A549 (cell line): ENCODE measurements around the gene PLPP2. TPM values are rescaled to one million over a fixed set of nuclear protein-coding genes. Genes with fewer than 3 reads are reported as not detected.

Experiments
- ATAC-seq, 2 experiments: fragments of 200-7000 bp in 1 of 2; fragments of >200 bp in 1 of 2; cut with Nextera tagmentation in 1 of 2; cut with Tn5 transposase in 1 of 2; 3 replicates each; pipeline versions ENCODE4 v1.8.0 to v1.9.1; 2018 to 2020; ENCODE audit warnings: mild to moderate bottlenecking in 1 of 2, moderate library complexity in 1 of 2
- CTCF ChIA-PET: fragments of 300-600 bp; sonication (Branson Sonifier 250); formaldehyde crosslinking; extraction: SDS; loops from one replicate; lab custom pipeline; 2021; ENCODE audit warnings: antibody characterized with exemption, inconsistent platforms; lab: Yijun Ruan, JAX
- POLR2A ChIA-PET: fragments of 350-600 bp; formaldehyde crosslinking; extraction: SDS; loops from one replicate; lab custom pipeline; 2021; ENCODE audit warnings: antibody characterized with exemption, inconsistent platforms; lab: Yijun Ruan, JAX
- DNase-seq, 2 experiments: peaks; one replicate each; pipeline versions ENCODE4 v3.0.0 to v3.0.0-alpha.2; 2011 to 2016; ENCODE audit warnings: low read depth in 1 of 2, low spot score in 1 of 2
- FAIRE-seq: peaks from 2 replicates; lab custom pipeline; 2011; peaks lifted over from hg19 to GRCh38; lab: Jason Lieb, UNC
- H3K27ac ChIP-seq, 2 experiments: fragments of >200 bp; sonication (Bioruptor Twin); formaldehyde crosslinking; 3 replicates each; pipeline ENCODE4 v1.5.1; 2016 to 2017
- H3K4me1 ChIP-seq: fragments of >200 bp; sonication (Bioruptor Twin); formaldehyde crosslinking; 3 replicates; pipeline ENCODE4 v1.6.1; 2016
- H3K4me2 ChIP-seq: fragments of >200 bp; sonication (Bioruptor Twin); formaldehyde crosslinking; 3 replicates; pipeline ENCODE4 v1.6.1; 2016
- H3K4me3 ChIP-seq: fragments of >200 bp; sonication (Bioruptor Twin); formaldehyde crosslinking; 3 replicates; pipeline ENCODE4 v1.5.1; 2016
- H3K9me3 ChIP-seq: fragments of >200 bp; sonication (Bioruptor Twin); formaldehyde crosslinking; 3 replicates; pipeline ENCODE4 v1.6.1; 2016
- CBX8 ChIP-seq: fragments of 200-600 bp; sonication (generic); IDR thresholded peaks from 2 replicates; pipeline ENCODE4 v1.6.1; 2016
- CEBPB ChIP-seq, 2 experiments: fragments of >200 bp in 1 of 2; sonication (Bioruptor Twin) in 1 of 2; formaldehyde crosslinking in 1 of 2; IDR thresholded peaks; 2 replicates each; pipeline ENCODE4 v1.6.1; 2012 to 2016
- CHD2 ChIP-seq: fragments of 150-350 bp; IDR thresholded peaks from 2 replicates; pipeline ENCODE4 v1.6.1; 2014; ENCODE audit warnings: low read length; ENCODE audit not compliant: partially characterized antibody
- CHD4 ChIP-seq: fragments of 200-600 bp; sonication (generic); IDR thresholded peaks from 2 replicates; pipeline ENCODE4 v1.6.1; 2016; ENCODE audit warnings: antibody characterized with exemption, mild to moderate bottlenecking, borderline replicate concordance
- EP300 ChIP-seq, 2 experiments: fragments of >200 bp; sonication (Bioruptor Twin); formaldehyde crosslinking; IDR thresholded peaks; 2 replicates in 1 of 2; 3 replicates in 1 of 2; pipeline ENCODE4 v1.6.1; 2016 to 2017
- FOSL2 ChIP-seq, 2 experiments: fragments of 450-650 bp in 1 of 2; fragments of >200 bp in 1 of 2; sonication (Bioruptor Twin) in 1 of 2; formaldehyde crosslinking; IDR thresholded peaks; 2 replicates each; pipeline versions ENCODE4 v1.5.0 to v1.6.1; 2016 to 2020; ENCODE audit warnings: mild to moderate bottlenecking in 1 of 2, moderate library complexity in 1 of 2
- FOXS1 ChIP-seq: fragments of 250-450 bp; sonication (Bioruptor Pico); IDR thresholded peaks from 2 replicates; pipeline ENCODE4 v1.5.0; 2020; ENCODE audit warnings: mild to moderate bottlenecking, moderate library complexity
- HOXA7 ChIP-seq: fragments of 250-450 bp; sonication (Bioruptor Pico); IDR thresholded peaks from 2 replicates; pipeline ENCODE4 v1.5.0; 2020; ENCODE audit warnings: mild to moderate bottlenecking, moderate library complexity
- JUN ChIP-seq, 2 experiments: fragments of >200 bp; sonication (Bioruptor Twin); formaldehyde crosslinking; IDR thresholded peaks; 2 replicates in 1 of 2; 3 replicates in 1 of 2; pipeline ENCODE4 v1.6.1; 2016 to 2017
- JUNB ChIP-seq: fragments of >200 bp; sonication (Bioruptor Twin); formaldehyde crosslinking; IDR thresholded peaks from 2 replicates; pipeline ENCODE4 v1.6.1; 2016
- MAZ ChIP-seq: fragments of 150-350 bp; IDR thresholded peaks from 2 replicates; pipeline ENCODE4 v1.6.1; 2014; ENCODE audit warnings: antibody characterized with exemption, low read depth, low read length, borderline replicate concordance
- NFE2L2 ChIP-seq: fragments of 150-350 bp; conservative IDR thresholded peaks from 2 replicates; pipeline ENCODE4 v1.6.1; 2014; ENCODE audit warnings: low read length
- RAD21 ChIP-seq, 2 experiments: fragments of >200 bp in 1 of 2; sonication (Bioruptor Twin) in 1 of 2; formaldehyde crosslinking in 1 of 2; IDR thresholded peaks in 1 of 2; conservative IDR thresholded peaks in 1 of 2; 2 replicates in 1 of 2; 3 replicates in 1 of 2; pipeline ENCODE4 v1.6.1; 2012 to 2018; ENCODE audit warnings: inconsistent platforms in 1 of 2
- RARB ChIP-seq: fragments of 250-450 bp; sonication (Bioruptor Pico); IDR thresholded peaks from 2 replicates; pipeline ENCODE4 v1.8.0; 2021; ENCODE audit warnings: mild to moderate bottlenecking, moderate library complexity
- RCOR1 ChIP-seq: fragments of 150-350 bp; IDR thresholded peaks from 2 replicates; pipeline ENCODE4 v1.6.1; 2014; ENCODE audit warnings: antibody characterized with exemption, low read length, low read depth
- SMC3 ChIP-seq: fragments of >200 bp; sonication (Bioruptor Twin); formaldehyde crosslinking; IDR thresholded peaks from 3 replicates; pipeline ENCODE4 v1.6.1; 2018; ENCODE audit warnings: inconsistent platforms
- TFCP2L1 ChIP-seq: fragments of 250-450 bp; sonication (Bioruptor Pico); IDR thresholded peaks from 2 replicates; pipeline ENCODE4 v1.5.0; 2021; ENCODE audit warnings: mild to moderate bottlenecking
- TP53 ChIP-seq: fragments of 250-450 bp; sonication (Bioruptor Pico); IDR thresholded peaks from 2 replicates; pipeline ENCODE4 v1.5.0; 2021; ENCODE audit warnings: mild to moderate bottlenecking, moderate library complexity
- ZC3H11A ChIP-seq: fragments of 450-650 bp; IDR thresholded peaks from 2 replicates; pipeline ENCODE4 v1.6.1; 2014; ENCODE audit warnings: antibody characterized with exemption, mild to moderate bottlenecking
- ZFP36 ChIP-seq: fragments of 450-650 bp; IDR thresholded peaks from 2 replicates; pipeline ENCODE4 v1.6.1; 2014; ENCODE audit warnings: borderline replicate concordance; ENCODE audit not compliant: partially characterized antibody
- ZNF302 ChIP-seq: fragments of 250-450 bp; sonication (Bioruptor Pico); IDR thresholded peaks from 2 replicates; pipeline ENCODE4 v1.9.0; 2021; ENCODE audit warnings: inconsistent platforms, mild to moderate bottlenecking, moderate library complexity
- WGBS: methylation state at CpG from one replicate; pipeline ENCODE4 v1.1.6; 2017; ENCODE audit errors: missing lambda C conversion rate; 5-methylcytosine and 5-hydroxymethylcytosine counted together
- polyA plus RNA-seq, 4 experiments: library from polyadenylated mRNA; depleted of rRNA in 3 of 4; stranded (reverse); fragments of >200 nt; fragmentation: RNase III in 1 of 4; extraction: RNeasy Plus Mini Kit Qiagen cat#74134 plus additional on column Dnase treatment in 1 of 4; gene quantifications; 2 replicates in 3 of 4; 3 replicates in 1 of 4; pipeline ENCODE4 v1.2.3, GENCODE V29; 2011 to 2017
- TF ChIP-seq, protein P1 (sequence below): fragments of >200 bp; sonication (Bioruptor Twin); formaldehyde crosslinking; IDR thresholded peaks from 3 replicates; pipeline ENCODE4 v1.5.1; 2016
- TF ChIP-seq, protein P2 (sequence below): fragments of >200 bp; sonication (Bioruptor Twin); formaldehyde crosslinking; IDR thresholded peaks from 2 replicates; pipeline ENCODE4 v1.6.1; 2016
- TF ChIP-seq, protein P3 (sequence below): fragments of 450-650 bp; IDR thresholded peaks from 2 replicates; pipeline ENCODE4 v1.6.1; 2014; ENCODE audit warnings: antibody characterized with exemption
- TF ChIP-seq, protein P4 (sequence below): fragments of 250-450 bp; sonication (Bioruptor Pico); IDR thresholded peaks from 2 replicates; pipeline ENCODE4 v1.5.0; 2020; ENCODE audit warnings: low read depth, mild to moderate bottlenecking, moderate library complexity
- TF ChIP-seq, protein P5 (sequence below): IDR thresholded peaks from 2 replicates; pipeline ENCODE4 v1.6.1; 2012

PLPP2 gene
- polyA plus RNA-seq, 2 of the 4 experiments (the other 2 are of a cell fraction): 44.2 to 100 TPM

DNA sequence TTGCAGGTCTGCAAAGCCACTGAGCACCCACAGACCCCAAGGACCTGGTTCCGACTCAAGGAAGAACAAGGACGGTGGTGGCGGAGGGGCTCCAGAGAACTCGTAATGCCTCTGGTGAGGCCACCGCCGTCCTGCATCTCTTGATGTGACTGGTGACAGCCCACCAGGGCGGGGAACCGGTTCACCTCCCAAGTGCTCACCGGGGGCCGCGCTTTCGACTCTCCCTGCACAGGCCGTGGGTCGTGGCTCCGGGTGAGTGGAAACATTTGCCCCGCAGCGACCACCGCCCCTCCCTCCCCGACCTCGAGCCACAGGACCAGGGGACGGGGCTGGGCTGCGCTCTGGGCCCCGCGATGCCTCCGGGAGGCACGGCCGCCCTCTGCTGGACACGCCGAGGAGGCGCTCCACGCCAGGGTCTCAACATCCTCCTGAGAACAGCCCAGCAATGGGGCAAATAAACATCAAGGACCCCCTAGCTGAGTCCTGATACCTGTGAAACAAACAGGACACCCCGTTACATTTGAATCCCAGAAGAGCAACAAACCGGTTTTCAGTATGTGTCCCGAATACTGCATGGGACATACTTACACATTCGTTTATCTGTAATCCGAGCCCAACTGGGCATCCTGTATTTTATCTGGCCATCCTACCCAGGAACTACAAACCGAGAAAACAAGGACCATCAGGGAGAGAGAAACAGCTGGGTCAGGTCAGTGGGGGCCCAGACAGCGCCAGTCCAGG, 3.9 kb upstream of the PLPP2 start:
- H3K4me1 ChIP-seq: 0 out of 3 replicates have a peak, but pooled peaks cover 4% of the 10 kb centered on the region
- peak overlapping the region; percentile 83 for H3K4me2 ChIP-seq
- ChIA-PET CTCF (interaction anchor here (1.0 to 1.2 kb wide), 4 partner anchors 8 to 19 kb away, joined by 3 to 6 read pairs (median 4); no protein-coding TSS in a partner anchor), POLR2A (no interaction called here)
- H3K27ac ChIP-seq: no peak overlapping the region
- ATAC-seq: peak; percentile 65 to 82
- peak; percentile 29 to 50 for DNase-seq
- no peak for FAIRE-seq
- TF ChIP-seq, protein P1, sequence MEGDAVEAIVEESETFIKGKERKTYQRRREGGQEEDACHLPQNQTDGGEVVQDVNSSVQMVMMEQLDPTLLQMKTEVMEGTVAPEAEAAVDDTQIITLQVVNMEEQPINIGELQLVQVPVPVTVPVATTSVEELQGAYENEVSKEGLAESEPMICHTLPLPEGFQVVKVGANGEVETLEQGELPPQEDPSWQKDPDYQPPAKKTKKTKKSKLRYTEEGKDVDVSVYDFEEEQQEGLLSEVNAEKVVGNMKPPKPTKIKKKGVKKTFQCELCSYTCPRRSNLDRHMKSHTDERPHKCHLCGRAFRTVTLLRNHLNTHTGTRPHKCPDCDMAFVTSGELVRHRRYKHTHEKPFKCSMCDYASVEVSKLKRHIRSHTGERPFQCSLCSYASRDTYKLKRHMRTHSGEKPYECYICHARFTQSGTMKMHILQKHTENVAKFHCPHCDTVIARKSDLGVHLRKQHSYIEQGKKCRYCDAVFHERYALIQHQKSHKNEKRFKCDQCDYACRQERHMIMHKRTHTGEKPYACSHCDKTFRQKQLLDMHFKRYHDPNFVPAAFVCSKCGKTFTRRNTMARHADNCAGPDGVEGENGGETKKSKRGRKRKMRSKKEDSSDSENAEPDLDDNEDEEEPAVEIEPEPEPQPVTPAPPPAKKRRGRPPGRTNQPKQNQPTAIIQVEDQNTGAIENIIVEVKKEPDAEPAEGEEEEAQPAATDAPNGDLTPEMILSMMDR: peak; percentile 67
- peak; percentile 31 to 48; a peak in 3 of 5 replicates for TF ChIP-seq RAD21 (conservative IDR thresholded peaks at IDR 0.05 in 1 of 2, IDR thresholded peaks at IDR 0.05 in 1 of 2)
- TF ChIP-seq, protein P2, sequence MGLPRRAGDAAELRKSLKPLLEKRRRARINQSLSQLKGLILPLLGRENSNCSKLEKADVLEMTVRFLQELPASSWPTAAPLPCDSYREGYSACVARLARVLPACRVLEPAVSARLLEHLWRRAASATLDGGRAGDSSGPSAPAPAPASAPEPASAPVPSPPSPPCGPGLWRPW: no peak
- peak; percentile 53 for TF ChIP-seq SMC3
- no peak overlapping the region for H3K4me3 ChIP-seq
- H3K9me3 ChIP-seq: no peaks in the 10 kb centered on the region
- WGBS: 16% methylated on average over 17 of the region's 38 CpGs

DNA sequence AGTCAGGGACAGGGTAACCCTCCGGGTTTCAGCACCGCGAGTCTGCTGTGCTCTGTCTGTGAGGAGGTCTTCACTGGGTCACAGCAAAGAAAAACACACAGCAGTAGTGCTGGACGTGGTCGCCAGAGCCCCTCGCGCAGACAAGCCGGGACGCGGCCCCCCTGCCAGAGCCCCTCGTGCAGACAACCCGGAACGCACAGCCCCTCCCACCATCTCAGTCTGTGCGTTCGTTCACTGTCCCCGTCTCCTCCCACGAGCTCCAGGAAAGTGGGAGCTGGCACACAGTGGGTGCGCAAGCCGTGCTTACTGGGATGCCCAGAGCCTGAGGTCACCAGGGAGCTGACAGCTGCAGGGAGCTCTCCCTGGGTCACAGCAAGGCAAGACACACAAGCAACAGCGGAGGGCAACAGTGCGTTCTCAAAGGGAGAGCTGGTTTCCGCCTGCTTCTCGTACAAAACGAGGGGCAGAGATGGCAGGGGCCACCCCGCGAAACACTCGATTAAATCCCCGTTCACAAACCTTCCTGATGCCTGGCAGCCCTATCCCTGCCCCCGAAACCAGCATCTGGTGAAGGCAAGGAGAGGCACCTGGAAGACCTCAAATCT, 3.2 kb upstream of the PLPP2 start:
- CTCF ChIA-PET: no interaction called here
- Histone ChIP-seq H3K4me1 (peaks cover 5% of the 10 kb centered on the region; the same call in 1 of the 3 replicates), H3K27ac (no peak overlapping the region), H3K4me2 (peak overlapping the region; percentile 83), H3K4me3 (no peak overlapping the region), H3K9me3 (no peaks in the 10 kb centered on the region)
- ATAC-seq: peak in 1 of 2 experiments; percentile 9; a peak in 1 of 6 replicates
- no peak for TF ChIP-seq MAZ
- TF ChIP-seq EP300 (IDR thresholded peaks at IDR 0.05): no peak
- TF ChIP-seq HOXA7: no peak
- TF ChIP-seq RCOR1: no peak
- no peak for TF ChIP-seq ZFP36
- no peak for TF ChIP-seq CEBPB (IDR thresholded peaks at IDR 0.05)
- TF ChIP-seq CBX8: no peak
- TF ChIP-seq CHD4: no peak
- no peak for TF ChIP-seq TFCP2L1
- TF ChIP-seq JUN (IDR thresholded peaks at IDR 0.05): no peak
- TF ChIP-seq, protein P3, sequence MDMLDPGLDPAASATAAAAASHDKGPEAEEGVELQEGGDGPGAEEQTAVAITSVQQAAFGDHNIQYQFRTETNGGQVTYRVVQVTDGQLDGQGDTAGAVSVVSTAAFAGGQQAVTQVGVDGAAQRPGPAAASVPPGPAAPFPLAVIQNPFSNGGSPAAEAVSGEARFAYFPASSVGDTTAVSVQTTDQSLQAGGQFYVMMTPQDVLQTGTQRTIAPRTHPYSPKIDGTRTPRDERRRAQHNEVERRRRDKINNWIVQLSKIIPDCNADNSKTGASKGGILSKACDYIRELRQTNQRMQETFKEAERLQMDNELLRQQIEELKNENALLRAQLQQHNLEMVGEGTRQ: no peak
- TF ChIP-seq FOSL2 (IDR thresholded peaks at IDR 0.05): no peak
- no peak for TF ChIP-seq FOSL2 (CRISPR knock-in tag; IDR thresholded peaks at IDR 0.05)
- TF ChIP-seq RAD21 (conservative IDR thresholded peaks at IDR 0.05 in 1 of 2, IDR thresholded peaks at IDR 0.05 in 1 of 2): no peak
- no peak for TF ChIP-seq CHD2
- no peak for TF ChIP-seq NFE2L2
- 82% methylated on average over 6 of the region's 29 CpGs for WGBS
- POLR2A ChIA-PET: no interaction called here
- no peak for FAIRE-seq
- DNase-seq: no peak

DNA sequence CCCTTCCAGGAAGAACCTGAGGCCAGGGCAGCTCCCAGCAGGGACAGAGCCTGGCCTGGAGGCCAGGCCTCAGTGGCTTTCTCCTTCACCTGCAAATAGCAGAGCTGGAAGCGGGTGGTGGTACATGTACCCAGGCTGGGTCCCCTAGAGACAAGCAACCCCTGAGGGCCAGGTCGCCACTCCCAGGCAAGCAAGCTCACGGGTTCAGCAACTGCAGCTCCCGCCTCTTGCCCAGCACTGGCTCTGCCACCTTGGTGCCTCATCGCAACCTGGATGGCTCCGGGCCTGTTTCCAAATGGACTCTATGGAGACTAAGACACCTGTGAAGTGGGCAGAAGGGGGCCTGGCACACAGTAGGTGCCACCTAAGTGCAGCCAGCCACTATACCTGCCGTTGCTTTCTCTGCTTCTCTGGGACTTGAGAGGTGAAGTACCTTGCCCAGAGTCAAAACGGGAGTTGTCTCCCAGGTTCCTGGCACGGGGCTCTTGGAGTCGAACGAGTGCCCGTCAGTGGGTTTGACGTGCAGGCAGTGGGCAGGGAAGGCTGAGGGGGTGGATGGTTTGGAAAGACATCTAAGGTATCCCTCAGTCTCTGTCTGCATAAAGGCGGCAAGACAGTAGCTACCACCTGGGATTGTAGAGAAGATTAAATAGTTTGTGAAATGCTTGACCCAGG, 2.4 kb upstream of the PLPP2 start:
- no peak overlapping the region for H3K4me3 ChIP-seq
- H3K4me2 ChIP-seq: no peak overlapping the region
- no peaks in the 10 kb centered on the region for H3K9me3 ChIP-seq
- FAIRE-seq (no peak), ATAC-seq (no peak), DNase-seq (no peak)
- ChIA-PET POLR2A (no interaction called here), CTCF (no interaction called here)
- peaks cover 13% of the 10 kb centered on the region for H3K4me1 ChIP-seq
- H3K27ac ChIP-seq: no peak overlapping the region
- 93% methylated on average over 10 of the region's 14 CpGs for WGBS
- TF ChIP-seq ZC3H11A (no peak), RCOR1 (no peak), CBX8 (no peak), JUNB (no peak), NFE2L2 (no peak), MAZ (no peak), RARB (CRISPR knock-in tag) (no peak), FOXS1 (no peak), ZNF302 (CRISPR knock-in tag) (no peak), TP53 (CRISPR knock-in tag) (no peak), ZFP36 (no peak)
- TF ChIP-seq, protein P4, sequence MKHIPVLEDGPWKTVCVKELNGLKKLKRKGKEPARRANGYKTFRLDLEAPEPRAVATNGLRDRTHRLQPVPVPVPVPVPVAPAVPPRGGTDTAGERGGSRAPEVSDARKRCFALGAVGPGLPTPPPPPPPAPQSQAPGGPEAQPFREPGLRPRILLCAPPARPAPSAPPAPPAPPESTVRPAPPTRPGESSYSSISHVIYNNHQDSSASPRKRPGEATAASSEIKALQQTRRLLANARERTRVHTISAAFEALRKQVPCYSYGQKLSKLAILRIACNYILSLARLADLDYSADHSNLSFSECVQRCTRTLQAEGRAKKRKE (CRISPR knock-in tag): no peak
- TF ChIP-seq, protein P2: no peak
- TF ChIP-seq, protein P5, sequence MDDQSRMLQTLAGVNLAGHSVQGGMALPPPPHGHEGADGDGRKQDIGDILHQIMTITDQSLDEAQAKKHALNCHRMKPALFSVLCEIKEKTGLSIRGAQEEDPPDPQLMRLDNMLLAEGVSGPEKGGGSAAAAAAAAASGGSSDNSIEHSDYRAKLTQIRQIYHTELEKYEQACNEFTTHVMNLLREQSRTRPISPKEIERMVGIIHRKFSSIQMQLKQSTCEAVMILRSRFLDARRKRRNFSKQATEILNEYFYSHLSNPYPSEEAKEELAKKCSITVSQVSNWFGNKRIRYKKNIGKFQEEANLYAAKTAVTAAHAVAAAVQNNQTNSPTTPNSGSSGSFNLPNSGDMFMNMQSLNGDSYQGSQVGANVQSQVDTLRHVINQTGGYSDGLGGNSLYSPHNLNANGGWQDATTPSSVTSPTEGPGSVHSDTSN: no peak
